Fibroblast of the conjunctiva (primary cell): ENCODE measurements around the gene SLC32A1.
A peak's percentile ranks its signal among the peaks of the same experiment; 100 is the strongest.

ENCODE experiments used
- DNase-seq: peaks from one replicate; pipeline ENCODE4 v3.0.0-alpha.2; 2010; ENCODE audit warnings: low read depth

The SLC32A1 gene

DNA sequence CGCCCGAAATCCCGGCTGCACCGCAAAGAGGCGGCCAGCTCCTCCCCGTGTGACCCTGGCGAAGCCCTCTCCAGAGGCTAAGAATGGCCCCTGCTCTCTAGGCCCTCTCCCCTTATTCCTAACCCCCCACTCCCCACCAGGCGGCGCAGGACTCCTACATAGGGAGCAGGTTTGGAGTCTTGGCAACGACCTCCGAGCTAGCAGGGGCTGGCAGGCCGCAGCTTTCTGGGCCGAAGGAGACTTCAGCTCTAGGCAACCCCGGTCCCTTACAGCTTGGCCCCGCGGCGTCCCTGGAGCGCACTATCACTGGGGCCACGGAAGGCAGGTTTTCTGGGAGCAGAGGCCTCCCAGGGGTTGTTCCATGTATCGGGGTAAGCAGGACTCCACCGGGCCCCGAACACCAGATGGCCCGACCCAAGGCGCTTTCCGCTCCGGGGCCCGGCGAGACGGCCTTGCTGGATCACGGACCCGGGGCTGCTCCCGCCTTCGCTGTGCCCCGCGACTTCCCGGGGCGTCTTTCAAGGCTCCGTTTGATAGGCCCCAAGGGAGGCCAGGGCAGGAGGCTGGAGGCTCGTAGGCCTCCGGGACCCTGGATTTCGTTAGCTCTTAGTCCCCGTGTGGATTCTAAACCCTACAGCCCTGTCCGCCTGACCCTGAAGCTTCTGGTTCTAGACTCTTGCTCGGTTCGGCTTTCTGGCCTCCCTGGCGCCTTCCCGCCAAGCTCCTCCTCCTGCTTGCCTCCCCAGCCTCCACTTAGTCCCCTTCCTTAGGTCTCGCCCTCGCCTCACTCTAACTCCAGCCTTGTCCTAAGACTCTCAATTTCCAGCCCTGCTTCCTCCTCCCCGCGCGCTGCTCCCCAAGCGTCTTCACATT lies 1.9 kb downstream of the SLC32A1 start:
- no peak for DNase-seq

DNA sequence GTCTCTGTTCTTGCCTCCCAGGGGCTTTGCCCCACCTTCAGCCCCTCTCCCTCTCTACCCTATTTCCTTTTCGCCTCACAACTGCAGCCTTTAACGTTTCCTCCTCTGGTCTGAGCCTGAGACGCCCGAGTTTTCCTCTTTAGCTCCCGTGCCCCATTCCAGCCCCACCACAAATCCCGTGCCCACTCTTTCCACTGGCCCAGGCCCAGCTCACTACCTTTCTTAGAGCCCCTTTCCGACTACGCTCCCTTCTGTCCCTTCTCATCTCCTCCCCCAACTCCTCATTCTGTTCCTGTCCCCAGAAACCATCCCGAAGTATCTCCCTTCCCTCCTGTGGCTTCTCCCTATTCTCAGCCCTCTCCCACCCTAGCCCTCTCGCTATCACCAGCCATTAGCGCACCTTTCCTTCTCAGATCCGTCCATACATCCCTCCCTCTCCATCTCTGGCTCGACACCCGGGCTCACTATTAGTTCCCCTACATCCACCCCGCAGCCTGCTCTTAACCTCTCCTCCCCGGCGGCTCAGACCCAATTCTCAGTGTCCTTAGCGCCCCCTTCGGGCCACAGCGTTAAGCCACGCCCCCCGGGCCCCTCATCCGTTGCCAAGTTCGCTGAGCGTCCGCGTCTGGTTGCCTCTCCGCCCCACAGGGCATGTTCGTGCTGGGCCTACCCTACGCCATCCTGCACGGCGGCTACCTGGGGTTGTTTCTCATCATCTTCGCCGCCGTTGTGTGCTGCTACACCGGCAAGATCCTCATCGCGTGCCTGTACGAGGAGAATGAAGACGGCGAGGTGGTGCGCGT lies 2.7 kb downstream of the SLC32A1 start:
- DNase-seq, result no peak

GRCh38 chr20:38727607-38728190 lies 3.4 kb downstream of the SLC32A1 start:
- DNase-seq, result no peak

DNA sequence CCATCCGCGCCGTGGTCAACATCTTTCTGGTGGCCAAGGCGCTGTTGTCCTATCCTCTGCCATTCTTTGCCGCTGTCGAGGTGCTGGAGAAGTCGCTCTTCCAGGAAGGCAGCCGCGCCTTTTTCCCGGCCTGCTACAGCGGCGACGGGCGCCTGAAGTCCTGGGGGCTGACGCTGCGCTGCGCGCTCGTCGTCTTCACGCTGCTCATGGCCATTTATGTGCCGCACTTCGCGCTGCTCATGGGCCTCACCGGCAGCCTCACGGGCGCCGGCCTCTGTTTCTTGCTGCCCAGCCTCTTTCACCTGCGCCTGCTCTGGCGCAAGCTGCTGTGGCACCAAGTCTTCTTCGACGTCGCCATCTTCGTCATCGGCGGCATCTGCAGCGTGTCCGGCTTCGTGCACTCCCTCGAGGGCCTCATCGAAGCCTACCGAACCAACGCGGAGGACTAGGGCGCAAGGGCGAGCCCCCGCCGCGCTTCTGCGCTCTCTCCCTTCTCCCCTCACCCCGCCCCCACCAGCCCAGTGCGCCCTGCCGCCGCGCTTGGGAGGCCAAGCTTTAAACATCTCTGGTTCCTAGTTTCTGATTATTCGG lies 4.0 kb downstream of the SLC32A1 start:
- no peak for DNase-seq

- no peak for DNase-seq
These were observed 4.8 kb downstream of the SLC32A1 start for GRCh38 chr20:38728911-38729642.

- DNase-seq, result no peak
These were observed 5.5 kb downstream of the SLC32A1 start for GRCh38 chr20:38729767-38730166.

- no peak for DNase-seq
These were observed 6.1 kb downstream of the SLC32A1 start for GRCh38 chr20:38730167-38730988.

DNA sequence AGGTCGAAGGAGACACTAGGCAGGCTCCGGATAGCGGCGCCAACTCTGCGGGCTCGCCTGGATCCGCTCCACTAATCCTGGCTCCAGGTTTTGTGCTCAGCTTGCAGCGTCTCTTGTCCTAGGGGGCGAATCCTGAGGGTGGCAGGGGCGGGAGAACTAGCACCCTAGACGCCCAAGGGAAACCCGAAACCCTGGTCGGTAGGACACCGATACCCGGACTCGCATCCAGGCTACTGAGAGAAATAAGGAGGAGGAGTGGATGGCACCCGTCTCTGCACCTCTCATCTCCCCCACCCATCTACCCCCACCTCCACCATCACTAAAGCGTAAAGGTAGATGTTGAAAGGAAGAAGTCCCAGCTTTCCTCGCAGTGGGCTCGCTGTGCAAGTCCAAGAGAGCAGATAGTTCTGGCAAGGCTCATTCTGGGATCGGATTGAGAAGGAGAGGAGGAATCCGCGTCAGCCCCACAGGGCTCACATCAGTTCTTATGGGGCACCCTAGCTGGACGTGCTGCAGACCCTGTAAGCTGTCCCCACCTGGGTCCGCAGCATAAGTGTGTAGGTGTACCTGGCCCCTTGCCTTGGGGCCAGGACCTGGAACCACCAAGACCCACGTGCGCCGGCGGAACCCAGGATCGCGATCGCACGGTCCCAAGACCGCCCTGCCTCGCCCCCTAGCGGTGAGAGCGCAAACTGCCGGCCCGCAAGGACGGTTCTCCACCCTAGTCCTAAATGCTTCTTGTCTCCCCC lies 6.9 kb downstream of the SLC32A1 start:
- DNase-seq, result no peak

GRCh38 chr20:38731738-38732113 lies 7.4 kb downstream of the SLC32A1 start:
- no peak for DNase-seq

- no peak for DNase-seq
These were observed 8.7 kb downstream of the SLC32A1 start for GRCh38 chr20:38732981-38733380.

DNA sequence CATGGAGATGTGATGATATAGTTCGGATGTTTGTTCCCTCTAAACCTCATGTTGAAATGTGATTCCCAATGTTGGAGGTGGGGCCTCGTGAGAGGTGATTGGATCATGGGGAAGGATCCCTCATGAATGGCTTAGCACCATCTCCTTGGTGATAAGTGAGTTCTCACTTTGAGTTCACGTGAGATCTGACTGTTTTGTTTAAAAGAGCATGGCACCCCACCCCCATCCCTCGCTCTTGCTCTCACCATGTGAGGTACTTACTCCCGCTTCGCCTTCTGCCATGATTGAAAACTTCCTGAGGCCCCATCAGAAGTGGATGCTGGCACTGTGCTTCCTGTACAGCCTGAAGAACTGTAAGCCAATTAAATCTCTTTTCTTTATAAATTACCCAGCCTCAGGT lies 10.9 kb downstream of the SLC32A1 start:
- DNase-seq, result no peak

DNA sequence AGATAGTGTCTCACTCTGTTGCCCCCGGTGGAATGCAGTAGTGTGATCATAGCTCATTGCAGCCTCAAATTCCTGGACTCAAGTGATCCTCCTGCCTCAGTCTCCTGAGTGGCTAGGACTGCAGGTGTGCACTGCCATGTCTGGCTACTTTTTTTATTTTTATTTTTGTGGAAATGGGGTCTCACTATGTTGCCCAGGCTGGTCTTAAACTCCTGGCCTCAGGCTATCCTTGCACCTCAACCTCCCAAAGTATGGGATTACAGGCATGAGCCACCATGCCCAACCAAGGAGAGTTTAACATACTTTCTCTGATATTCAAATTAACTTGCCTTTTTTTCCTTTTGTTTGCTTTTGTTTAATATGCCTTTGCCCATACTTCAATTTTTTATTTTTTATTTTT lies 13.6 kb downstream of the SLC32A1 start:
- DNase-seq, result no peak

- no peak for DNase-seq
These were observed 21.5 kb downstream of the SLC32A1 start for GRCh38 chr20:38745757-38746156.

DNA sequence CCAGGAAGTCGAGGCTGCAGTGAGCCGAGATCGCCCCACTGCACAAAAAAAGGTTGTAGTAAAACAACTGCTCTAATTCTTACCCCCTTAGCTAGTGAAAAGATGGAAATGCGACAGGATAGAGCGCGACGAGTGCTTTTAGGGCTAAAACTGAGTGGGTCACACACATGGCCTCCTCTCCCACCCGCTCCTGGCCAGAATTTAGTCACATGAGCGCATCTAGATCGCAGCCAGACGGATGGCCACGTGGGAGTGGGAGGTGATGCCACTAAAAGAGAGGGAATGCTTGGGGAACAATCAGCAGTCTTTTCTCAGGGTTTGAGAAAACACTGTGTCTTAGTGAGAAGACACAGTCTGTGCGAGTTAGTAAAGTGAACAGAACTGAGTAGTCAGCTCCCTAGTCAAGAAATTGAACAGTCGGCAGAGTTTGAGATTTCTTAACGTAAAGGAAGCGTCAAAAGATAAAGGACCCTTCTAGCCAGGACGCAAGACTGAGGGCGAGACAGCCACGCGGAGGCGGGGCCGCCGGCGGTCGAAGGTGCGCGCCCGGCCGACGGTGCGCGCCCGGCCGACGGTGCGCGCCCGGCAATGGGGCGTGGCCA lies 23.3 kb downstream of the SLC32A1 start:
- DNase-seq, result no peak

DNA sequence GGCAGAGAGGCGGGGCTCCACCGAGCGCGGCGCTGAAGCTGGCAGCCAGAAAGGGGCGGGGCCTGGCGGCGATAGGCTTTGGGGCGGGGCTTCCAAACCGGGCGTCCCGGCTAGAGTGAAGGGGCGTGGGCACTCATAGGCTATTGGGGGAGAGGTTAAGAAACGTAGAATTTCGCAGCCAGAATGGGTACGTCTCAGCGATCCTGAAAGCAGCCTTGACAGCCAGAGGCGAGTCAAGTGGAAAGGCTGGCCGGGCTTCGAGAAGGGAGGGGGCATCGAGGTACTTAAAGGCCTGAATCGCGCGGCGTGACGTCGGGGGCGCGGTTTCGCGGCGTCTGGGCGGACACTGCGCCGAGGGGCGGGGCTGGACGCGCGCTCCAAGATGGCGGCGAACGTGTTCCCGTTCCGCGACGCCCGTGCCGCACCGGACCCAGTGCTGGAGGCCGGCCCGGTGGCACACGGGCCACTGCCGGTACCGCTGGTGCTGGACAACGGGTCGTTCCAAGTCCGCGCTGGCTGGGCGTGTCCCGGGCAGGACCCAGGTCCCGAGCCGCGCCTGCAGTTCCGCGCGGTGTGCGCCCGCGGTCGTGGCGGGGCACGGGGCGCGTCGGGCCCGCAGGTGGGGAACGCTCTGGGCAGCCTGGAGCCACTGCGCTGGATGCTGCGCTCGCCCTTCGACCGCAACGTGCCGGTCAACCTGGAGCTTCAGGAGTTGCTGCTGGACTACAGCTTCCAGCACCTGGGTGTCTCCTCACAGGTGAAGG lies 24.0 kb downstream of the SLC32A1 start, which contains the start of gene ACTR5:
Gene ACTR5, plus strand, starts transcription at position 364 of the 764 bp plus-strand sequence. Its CDS starts 19 bp downstream, at position 383.
- DNase-seq, result peak; percentile 70

DNA sequence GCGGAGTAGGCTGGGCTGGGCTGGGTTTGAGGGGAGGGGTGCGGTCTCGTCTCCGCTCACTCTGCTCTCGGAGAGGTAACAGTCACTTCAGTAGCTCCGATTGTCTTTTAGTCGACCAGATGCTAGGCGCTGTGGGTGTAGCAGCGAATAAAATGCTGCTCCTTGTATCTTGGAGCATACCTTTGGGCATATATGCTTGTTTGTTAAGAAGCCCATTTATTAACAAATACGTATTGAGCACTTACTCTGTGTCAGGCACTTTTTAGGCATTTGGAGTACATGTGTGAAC lies 24.5 kb downstream of the SLC32A1 start:
- DNase-seq, result no peak

DNA sequence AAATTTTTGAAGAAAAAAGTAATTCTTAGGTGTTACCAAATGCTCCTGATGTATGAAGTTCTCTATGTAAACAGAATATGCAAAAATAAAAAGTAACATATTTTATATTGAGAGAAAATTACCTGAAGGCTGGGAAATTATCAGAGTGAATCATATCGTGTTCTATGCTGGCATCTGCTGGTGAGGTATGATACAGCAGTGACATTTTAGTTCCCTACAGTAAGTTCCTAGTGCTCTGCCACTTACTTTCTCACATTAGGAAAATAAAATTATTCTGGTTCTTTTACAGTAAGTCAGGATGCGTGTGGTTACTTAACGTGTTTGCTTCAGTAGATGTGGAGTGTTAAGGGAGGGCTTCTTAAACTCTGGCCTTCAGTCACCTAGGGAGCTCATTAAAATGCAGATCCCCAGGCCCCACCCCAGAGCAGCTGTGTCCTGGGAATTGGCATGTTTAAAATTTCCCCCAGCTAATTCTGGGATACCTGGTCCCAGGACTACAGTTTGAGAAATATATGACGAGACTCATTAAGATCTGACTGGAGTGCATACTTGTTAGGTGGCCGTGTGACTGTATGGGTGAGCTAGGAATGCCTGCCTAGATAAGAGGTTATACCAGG lies 27.2 kb downstream of the SLC32A1 start:
- DNase-seq, result peak; percentile 26

DNA sequence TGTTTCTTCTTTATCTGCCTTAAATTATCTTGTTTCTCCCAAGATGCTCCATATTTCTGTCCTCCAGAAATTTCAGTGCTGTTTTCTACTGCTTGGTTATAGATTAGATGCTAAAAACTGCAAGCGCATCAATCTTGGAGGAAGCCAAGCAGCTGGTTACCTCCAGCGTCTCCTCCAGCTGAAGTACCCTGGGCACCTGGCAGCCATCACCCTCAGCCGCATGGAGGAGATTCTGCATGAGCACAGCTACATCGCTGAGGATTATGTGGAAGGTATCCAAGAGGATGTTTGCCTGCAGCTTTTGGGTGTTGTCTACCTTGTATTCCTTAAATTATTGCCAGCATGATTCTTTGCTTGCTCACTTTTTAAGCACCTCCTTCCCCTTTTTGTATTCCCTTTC lies 27.7 kb downstream of the SLC32A1 start:
- DNase-seq, result no peak

GRCh38 chr20:38754924-38755323 lies 30.6 kb downstream of the SLC32A1 start:
- DNase-seq, result no peak
